HG03066 (cell line): ENCODE results near the gene IL16.
"Not testable (repeated sequence)": the region's sequence is repeated elsewhere in the genome, so short reads cannot be mapped to it uniquely, and the experiment has no call there.

Experiments
- ATAC-seq: cut with Tn5 transposase; IDR thresholded peaks from one replicate; pipeline ENCODE4 v1.9.1; 2021; ENCODE audit warnings: low read depth; ENCODE audit not compliant: unreplicated experiment

Gene IL16

GRCh38 chr15:81199031-81199779 is 2.5 kb downstream of the IL16 start:
- ATAC-seq: no peak

GRCh38 chr15:81206018-81206417 is 9.3 kb downstream of the IL16 start:
- ATAC-seq: no peak

- ATAC-seq: not testable (repeated sequence)
Observed at GRCh38 chr15:81207987-81208386, 11.3 kb downstream of the IL16 start.

GRCh38 chr15:81209635-81210034 is 13.0 kb downstream of the IL16 start:
- ATAC-seq: no peak

GRCh38 chr15:81211376-81211775 is 14.7 kb downstream of the IL16 start:
- no peak for ATAC-seq

GRCh38 chr15:81213982-81214381 is 17.3 kb downstream of the IL16 start:
- no peak for ATAC-seq

GRCh38 chr15:81215531-81215930 is 18.9 kb downstream of the IL16 start:
- no peak for ATAC-seq

GRCh38 chr15:81215983-81216382 is 19.3 kb downstream of the IL16 start:
- ATAC-seq: no peak

GRCh38 chr15:81216422-81216821 is 19.7 kb downstream of the IL16 start:
- no peak for ATAC-seq

- no peak for ATAC-seq
Observed at GRCh38 chr15:81221449-81221848, 24.8 kb downstream of the IL16 start.

- no peak for ATAC-seq
Observed at GRCh38 chr15:81222007-81222406, 25.3 kb downstream of the IL16 start.

- ATAC-seq: no peak
Observed at GRCh38 chr15:81223346-81223971, 26.8 kb downstream of the IL16 start.

- no peak for ATAC-seq
Observed at GRCh38 chr15:81224232-81224631, 27.6 kb downstream of the IL16 start.

GRCh38 chr15:81225161-81225671 is 28.5 kb downstream of the IL16 start:
- ATAC-seq: no peak

- no peak for ATAC-seq
Observed at GRCh38 chr15:81227716-81228115, 31.0 kb downstream of the IL16 start.

- no peak for ATAC-seq
Observed at GRCh38 chr15:81229586-81229985, 32.9 kb downstream of the IL16 start.

GRCh38 chr15:81235276-81236123 is 38.8 kb downstream of the IL16 start:
- no peak for ATAC-seq

GRCh38 chr15:81239190-81239589 is 42.5 kb downstream of the IL16 start:
- no peak for ATAC-seq

- no peak for ATAC-seq
Observed at GRCh38 chr15:81242778-81243177, 46.1 kb downstream of the IL16 start.

- ATAC-seq: no peak
Observed at GRCh38 chr15:81244306-81244705, 47.6 kb downstream of the IL16 start.

- ATAC-seq: no peak
Observed at GRCh38 chr15:81253846-81254245, 57.2 kb downstream of the IL16 start.
